ENCODE results near the gene SLC12A4.
"Not testable (repeated sequence)": the region's sequence is repeated elsewhere in the genome, so short reads cannot be mapped to it uniquely, and the experiment has no call there.

Gene SLC12A4

DNA sequence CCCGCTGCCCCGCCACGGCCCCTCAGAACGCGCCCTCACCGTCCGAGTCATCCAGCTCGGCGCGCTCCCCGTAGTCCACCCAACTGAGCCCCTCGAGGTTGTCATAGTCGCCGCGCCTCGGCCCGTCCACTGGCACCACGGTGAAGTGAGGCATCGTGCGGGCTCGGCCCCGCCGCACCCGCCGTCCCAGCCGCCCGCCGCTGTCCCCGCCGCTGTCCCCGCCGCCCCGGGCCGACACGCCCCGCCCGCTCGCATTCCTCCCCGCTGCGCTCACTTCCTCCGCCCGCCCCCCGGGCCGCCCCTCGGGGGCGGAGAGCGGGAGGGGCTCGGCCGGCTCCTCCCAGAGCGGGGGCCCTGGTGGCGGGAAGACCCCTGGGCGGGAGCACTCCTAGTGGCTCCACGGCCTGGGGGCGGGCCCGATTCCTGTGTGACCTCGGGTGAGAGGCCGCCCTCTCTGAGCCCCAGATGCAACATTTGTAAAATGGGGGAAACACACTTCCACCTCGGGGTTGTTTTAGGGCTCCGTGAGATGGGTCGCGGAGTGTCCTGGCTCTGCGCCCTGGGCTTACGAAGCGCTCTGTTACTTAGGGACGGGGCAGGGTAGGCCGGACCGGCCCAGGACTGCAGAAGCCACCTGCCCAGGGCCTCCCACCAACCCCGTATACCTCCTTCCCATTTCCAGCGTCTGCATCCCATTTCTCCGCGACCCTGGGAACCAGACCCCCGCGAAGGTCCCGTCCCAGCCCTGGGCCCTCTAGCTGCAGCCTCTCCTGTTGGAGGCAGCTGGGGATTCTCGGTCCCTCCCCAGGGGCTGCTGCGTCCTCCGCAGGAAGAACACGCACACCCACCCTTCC is at the start of gene SLC12A4:
Gene SLC12A4, minus strand, starts transcription at position 238 of the 854 bp plus-strand sequence. Its CDS starts 84 bp downstream, at position 154.
- DNase-seq = peak; percentile 44

DNA sequence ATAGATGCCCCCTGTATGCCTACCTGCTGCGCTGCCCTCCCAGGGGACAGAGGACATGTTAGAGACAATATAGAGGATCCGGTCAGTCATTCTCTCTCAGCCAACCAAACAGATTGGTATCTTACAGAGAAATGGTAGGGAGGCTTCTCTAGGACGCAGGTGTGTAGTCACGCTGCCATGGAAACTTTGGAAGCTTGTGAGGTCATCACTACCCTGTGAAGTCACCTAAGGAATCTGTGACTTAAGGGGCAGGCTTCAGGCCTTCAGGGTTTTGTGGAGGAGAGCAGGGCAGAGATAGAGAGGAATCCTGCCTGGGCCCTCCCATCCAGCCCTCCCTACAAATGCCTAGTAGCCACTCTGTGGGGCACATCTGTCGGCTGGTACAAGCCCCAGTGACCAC is 47.2 kb upstream of the SLC12A4 start, which contains the start of gene DPEP2NB:
Gene DPEP2NB, minus strand, starts transcription at position 231 of the 400 bp plus-strand sequence. Its CDS starts 141 bp downstream, at position 90.
- no peak for DNase-seq

DNA sequence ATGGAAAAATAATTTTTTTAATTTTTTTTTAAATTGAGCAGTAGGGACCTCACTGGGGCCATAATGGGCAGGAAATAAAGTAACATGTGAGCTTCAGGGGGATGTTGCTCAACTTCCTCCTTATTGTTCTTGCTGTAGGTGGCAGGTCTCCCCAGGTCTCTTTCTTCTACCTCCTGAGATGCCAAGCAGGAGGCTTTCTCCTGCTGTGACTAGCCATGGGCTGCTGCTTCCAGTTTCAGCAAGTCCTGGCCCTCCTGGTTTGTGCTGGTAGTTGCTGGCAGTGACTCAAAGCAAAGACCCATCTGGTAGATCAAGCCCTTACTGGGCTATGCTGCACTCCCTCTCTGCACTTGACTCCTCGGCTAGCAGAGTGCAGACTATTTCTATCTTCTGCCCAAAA is 45.0 kb upstream of the SLC12A4 start:
- DNase-seq = peak; percentile 28

DNA sequence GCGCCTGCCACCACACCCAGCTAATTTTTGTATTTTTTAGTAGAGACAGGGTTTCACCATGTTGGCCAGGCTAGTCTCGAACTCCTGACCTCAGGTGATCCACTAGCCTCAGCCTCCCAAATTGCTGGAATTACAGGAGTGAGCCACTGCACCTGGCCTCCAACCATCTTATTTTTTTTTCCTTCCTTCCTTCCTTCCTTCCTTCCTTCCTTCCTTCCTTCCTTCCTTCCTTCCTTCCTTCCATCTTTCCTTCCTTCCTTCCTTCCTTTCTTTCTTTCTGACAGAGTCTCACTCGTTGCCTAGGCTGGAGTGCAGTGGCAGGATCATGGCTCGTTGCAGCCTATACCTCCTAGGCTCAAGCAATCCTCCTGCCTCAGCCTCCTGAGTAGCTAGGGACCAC is 41.4 kb upstream of the SLC12A4 start:
- not testable (repeated sequence) for DNase-seq

DNA sequence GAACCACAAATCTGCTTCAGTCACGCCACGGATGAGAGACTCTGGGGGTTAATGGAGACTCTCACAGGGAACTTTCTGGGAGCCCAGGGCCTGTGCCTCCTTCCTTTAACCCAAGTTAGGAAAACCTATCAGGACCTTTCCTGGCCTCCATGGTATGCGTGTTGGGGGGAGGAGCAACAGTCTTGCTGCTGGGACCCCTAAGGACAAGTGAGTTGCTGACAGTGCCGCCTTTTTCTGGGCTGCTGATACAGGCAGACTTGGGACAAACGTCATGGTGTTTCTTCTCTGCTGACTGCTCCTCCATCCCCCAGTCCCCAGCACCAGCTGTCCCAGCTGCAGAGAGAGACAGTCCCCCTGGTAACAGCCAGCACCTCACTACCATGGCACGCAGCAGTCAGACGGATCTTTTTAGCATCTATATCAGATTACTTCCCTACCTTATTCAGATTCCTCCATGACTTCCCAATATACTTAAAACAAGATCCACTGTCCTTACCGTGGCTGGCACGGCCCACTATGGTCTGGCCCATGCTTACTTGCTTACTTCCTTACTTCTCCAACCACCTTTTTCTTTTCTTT is 40.8 kb upstream of the SLC12A4 start:
- DNase-seq = no peak

DNA sequence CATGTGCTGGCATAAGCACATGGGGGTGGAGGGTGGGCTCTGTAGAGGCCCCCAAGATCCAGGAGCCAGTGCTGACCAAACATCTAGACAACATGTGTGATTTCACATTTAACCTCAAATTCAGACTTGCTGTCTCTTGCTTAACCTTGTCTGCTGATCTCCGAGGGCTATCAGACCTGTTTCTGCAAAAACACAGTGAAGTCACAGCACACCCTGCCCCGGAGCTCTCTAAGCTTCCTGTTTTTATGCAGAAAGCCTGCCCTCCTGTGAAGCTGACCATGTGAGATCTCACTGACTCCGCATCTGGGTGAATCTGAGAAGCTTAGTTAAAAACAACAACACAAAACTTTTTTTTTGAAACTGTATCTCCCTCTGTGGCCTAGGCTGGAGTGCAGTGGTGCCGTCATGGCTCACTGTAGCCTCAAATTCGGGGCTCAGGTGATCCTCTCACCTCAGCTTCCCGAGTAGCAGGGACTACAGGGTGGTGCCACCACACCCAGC is 37.4 kb upstream of the SLC12A4 start:
- DNase-seq = peak; percentile 2

DNA sequence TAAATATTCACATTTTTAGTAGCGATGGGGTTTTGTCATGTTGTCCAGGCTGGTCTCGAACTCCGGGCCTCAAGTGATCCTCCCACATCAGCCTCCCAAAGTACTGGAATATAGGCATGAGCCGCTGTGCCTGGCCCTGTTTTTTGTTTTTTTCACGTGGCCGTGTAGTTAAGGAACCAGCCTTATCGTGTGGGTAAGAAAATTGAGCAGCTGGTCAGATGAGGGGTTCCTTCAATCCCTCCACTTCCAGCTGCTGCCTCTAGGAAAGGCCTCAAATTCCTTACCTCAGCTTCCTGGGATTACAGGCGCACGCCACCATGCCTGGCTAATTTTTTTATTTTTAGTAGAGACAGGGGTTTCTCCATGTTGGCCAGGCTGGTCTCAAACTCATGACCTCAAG is 36.8 kb upstream of the SLC12A4 start:
- no peak for DNase-seq

DNA sequence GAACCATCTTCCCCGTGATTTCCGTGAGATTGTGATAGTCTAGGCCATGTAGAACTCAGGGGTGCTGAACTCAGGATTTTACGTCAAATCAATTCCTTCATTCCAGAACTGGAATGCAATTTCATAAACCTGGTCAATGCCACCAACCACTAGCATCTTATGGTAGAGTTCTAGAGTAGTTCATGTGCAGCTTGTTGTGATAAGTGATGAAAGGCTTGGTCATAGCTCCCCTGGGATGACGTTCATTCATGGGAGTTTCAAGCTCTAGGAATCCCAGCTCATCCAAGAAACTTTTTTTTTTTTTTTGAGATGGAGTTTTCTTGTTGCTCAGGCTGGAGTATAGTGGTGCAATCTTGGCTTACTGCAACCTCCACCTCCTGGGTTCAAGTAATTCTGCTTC is 34.6 kb upstream of the SLC12A4 start:
- DNase-seq = no peak

DNA sequence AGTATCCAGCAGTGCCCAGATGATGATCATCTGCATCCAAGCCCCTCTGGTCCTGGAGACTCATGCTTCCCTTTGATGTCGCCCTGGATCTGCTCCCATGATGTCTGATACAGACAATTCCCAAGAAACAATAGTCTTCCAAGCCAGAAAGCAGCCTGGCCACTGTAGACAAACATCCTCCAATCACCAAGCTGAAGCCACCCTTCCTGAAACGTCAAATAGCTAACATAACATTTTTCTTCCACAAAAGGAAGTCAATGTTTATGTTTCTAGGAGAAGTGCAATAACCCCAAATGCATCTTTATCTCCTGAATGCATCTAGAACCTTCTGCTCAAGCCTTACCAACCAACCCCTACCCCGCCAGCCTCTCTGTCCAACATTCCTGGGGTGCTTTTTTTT is 32.0 kb upstream of the SLC12A4 start:
- DNase-seq = no peak

DNA sequence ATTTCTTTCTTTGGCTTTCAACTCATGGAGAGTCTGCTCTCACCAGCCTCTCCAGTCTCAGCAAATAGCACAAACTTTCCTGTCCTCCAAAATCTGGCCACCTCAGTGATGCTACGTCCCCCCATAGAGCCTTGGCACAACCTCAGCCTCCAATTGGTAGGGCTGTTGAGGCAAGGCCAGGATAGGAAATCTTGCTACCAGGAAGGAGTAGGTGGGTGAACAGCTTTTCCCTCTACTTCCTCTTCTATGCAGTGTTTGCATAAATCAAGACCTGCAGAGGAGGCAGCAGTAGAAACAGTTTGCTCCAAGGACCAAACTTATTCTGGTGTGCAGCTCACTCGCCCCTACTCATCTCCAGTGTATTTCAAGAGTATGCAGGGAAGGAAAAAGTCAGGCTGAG is 31.5 kb upstream of the SLC12A4 start:
- DNase-seq = no peak

DNA sequence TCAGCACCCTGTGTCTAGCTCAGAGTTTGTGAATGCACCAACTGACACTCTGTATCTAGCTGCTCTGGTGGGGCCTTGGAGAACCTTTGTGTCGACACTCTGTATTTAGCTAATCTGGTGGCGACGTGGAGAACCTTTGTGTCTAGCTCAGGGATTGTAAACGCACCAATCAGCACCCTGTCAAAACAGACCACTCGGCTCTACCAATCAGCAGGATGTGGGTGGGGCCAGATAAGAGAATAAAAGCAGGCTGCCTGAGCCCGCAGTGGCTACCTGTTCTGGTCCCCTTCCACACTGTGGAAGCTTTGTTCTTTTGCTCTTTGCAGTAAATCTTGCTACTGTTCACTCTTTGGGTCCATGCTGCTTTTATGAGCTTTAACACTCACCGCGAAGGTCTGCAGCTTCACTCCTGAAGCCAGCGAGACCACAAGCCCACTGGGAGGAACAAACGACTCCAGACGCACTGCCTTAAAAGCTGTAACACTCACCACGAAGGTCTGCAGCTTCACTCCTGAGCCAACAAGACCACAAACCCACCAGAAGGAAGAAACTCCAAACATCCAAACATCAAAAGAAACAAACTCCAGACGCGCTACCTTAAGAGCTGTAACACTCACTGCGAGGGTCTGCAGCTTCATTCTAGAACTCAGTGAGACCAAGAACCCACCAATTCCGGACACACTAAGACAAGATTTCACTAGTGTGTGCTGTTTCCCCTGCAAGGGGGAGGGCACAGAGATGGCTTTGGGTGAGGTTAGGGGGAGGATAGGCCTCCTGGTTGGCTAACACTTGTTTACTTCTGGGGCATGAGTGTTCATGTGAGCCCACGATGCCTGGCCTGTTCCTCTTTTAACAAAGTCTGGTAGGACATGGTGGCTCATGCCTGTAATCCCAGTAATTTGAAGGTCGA is 30.6 kb upstream of the SLC12A4 start, which contains the start of gene DPEP2:
Gene DPEP2, minus strand, starts transcription at position 706 of the 910 bp plus-strand sequence. CDS start 6,272 bp downstream, outside the sequence.
- DNase-seq = not testable (repeated sequence)

DNA sequence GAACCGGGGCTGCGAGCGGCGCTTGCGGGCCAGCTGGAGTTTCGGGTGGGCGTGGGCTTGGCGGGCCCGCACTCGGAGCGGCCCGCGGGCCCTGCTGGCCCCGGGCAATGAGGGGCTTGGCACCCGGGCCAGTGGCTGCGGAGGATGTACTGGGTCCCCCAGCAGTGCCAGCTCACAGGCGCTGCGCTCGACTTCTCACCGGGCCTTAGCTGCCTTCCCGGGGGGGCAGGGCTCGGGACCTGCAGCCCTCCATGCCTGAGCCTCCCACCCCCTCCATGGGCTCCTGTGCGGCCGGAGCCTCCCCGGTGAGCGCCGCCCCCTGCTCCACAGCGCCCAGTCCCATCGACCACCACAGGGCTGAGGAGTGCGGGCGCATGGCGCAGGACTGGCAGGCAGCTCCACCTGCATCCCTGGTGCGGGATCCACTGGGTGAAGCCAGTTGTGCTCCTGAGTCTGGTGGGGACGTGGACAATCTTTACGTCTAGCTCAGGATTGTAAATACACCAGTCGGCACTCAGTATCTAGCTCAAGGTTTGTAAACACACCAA is 29.9 kb upstream of the SLC12A4 start:
- not testable (repeated sequence) for DNase-seq

DNA sequence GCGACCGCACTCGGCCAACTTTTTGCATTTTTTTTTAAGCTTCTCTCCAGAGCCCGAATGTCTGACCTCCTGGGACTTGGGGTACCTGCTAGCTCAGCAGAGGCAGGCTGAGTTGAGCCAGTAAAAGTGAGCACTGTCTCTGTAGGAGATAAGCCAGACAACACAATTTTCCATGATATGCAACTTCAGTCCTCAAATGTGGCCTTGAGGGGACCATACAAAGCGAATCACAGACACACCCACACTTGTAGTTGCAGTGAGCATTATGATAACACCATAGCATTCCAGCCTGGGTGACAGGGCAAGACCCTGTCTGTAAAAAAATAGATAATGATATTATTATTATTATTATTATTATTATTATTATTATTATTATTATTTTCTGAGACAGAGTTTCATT is 28.2 kb upstream of the SLC12A4 start:
- no peak for DNase-seq

DNA sequence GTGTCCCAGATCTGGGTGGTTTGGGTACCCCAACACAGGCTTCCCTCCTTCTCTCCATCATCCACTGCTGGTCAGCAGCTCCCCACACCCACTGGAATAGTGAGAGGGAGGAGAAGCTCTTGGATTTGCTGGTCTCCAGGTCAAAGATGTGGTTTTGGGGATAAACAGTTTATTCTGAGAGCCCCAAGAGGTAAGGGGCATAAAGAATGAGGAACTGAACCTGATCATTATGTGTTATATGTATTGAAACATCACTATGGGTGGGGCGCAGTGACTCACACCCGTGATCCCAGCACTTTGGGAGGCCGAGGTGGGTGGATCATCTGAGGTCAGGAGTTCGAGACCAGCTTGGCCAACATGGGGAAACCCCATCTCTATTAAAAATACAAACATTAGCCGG is 27.0 kb upstream of the SLC12A4 start:
- no peak for DNase-seq

DNA sequence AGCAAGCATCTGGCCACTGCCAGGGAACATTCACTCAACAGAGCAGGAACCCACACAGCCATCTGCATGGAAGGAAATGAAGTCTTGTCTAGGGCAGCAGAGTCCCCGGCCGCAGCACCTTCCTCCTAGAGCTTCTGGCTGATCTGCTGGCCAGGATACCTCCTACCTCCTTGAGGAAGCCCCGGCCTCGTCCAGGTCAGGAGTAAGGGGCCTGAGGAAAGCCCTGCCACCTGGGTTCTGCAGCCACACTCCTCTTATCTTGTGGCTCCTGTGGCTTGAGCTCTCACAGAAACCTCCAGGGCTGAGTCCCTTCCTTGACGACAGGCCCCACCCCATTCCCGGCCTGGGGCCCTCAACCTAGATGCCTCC is 25.6 kb upstream of the SLC12A4 start:
- peak; percentile 33 for DNase-seq

DNA sequence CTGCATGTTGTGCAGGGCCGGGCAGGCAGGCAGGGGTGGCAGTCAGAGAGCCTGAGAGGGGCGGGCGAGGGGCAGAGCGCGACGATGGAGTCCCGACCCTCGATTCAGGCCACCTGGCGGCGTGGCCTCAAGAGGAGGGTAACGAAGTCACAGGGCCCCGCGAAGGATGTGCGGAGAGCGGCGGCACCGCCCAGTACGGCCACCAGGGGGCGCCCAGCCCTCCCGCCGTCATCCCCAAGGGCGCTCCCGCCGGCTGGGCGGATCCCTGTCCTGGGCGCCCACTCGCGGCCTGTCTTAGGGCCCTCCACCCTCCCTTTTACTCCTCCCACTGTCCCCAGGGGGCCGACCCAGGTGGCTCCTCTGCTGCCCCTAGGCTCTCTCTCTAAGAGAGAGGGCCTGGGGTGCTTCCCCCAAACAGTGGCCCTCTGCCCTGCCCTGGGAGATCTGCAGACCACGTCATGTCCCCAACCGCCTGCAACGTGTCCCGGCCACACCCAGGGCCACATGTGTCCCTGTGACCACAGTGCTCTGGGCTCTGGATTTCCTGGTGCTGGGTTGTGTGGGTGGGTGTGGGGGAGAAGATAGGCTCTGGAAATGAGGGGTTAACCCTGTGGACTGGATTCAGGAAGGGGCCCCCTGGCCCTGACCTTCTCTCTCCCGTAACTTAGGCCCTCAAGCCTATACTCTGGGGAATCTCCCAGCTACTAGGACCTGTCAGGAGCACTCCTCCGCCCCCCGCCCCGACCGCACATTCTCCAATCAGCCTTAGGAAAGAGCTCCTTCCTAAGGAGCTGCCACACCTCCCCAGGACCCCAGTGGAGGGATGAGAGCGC is 25.0 kb upstream of the SLC12A4 start:
- peak; percentile 46 for DNase-seq

DNA sequence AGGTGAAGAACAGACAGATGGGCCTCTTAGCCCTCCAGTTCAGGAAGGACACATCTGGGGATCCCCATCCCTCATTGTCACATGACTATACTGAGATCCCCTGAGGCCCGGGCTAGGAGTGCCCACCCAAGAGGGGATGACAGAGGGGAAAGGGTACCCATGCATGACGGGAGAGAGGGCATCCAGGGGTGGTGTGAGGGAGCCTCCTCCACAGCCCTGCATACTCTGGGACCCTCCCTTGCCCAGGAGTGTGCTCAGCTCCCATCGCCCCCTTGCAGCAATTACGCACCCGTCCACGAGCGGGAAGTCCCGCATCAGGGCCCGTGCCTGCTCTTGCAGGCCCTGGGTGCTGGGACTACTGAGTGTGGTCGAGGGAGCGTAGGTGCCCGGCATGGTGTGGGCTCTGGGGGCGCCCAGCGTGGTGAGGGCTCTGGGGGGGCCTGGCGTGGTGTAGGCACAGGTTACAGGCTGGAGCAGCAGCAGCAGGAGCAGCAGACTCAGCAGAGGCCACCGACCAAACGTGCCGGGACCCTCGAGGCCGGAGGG is 24.3 kb upstream of the SLC12A4 start:
- DNase-seq = no peak

DNA sequence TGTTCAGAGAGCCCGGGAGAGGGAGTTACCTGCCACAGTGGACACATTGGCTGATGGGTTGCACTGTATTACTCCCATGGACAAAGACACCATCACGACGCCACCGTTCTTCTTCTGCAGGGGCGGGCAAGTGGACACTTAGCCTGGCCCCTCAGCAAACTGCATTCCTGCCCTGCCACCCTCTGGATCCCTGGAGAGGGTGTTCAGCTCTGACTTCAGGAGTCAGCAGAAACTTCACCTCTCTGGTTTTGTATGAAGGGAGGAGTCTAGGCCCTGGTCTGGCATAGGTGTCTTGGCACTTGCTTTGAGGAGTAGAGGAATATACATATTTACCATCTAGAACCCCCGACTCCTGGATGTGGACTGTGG is 21.6 kb upstream of the SLC12A4 start:
- DNase-seq = no peak

DNA sequence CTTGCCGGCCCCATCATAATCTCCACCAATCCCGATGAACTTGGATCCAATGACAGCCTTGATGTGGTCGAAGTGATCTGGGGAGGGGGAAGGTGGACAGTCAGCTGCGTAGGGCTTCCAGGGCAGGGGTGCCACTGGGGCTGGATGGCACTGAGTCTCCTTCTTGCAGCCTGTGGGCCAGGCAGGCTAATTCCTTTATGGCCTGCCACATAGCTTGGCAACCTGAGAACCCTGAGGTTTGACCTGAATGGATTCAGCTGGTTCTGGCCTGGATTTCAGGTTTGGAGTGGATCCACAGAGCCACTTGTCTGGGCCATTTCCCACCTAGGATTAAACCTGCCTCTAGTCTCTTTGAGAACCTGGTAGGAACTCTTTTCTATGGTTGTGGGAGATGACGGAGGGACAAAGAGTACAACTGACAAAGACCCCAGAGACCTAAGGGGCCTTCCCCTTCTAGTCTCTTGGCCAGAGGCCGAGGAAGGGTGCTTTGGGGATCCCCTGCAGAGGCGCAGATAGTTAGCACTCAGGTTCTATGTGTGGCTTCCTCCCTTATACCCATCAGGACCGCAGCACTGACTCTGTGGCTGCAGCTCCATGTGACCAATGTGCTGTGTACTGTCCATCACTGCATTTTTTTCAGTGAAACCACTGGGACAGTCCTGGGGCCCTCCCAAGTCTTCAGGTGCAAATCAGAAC is 21.0 kb upstream of the SLC12A4 start:
- no peak for DNase-seq

DNA sequence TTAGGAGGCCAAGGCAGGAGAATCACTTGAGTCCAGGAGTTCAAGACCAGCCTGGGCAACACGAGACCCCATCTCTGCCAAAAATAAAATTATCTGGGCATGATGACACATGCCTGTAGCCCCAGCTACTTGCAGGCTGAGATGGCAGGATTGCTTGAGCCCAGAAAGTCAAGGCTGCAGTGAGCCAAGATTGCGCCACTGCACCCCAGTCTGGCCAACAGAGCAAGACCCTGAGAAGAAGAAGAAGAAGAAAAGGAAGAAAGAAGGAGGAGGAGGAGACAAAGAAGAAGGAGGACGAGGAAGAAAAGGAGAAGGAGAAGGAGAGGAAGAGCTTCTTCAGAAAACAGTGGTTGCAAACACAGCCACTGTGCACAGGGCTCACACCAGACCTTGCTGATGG is 20.2 kb upstream of the SLC12A4 start:
- DNase-seq = no peak
